ENCODE data around the gene EVC2.

EVC2 gene

DNA sequence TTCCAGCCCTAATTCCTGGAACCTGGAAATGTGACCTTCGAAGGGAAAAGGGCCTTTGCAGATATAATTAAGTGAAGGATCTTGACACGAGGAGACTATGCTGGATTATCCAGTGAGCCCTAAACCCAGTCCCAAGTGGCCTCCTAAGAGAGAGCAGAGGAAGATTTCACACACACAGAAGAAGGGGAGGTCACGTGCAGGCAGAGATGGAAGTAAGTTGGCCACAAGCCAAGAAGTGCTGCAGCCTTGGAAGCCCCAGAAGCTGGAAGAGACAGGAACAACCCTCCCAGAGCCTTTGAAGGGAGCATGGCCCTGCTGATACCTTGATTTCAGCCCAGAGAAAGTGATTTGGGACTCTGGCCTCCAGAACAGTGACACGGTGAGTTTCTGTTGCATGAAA lies 51.9 kb downstream of the EVC2 start:
- no peak for FAIRE-seq

DNA sequence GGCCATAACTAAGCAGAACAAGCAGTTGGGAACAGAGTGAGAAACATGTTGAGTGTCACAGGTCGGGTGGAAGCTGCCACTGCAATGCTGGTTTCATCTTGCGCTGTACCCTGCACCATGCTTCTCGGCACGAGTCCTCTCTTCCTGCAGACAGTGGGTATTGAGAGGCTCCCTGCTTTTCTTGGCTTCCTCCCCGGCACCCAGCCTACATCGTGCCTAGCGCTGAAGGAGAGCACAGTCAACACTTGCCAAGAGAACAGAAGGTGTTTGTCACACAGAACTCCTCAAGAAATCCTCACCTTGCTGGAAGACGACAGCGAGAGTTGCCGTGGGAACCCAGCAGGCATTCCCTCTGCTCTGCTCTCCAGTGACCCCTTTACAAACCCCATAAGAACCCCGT lies 53.6 kb downstream of the EVC2 start:
- no peak for DNase-seq (ENCODE audit: insufficient read length, low spot score)
- TF ChIP-seq POLR2A (IDR thresholded peaks at IDR 0.05; ENCODE audit: low read depth, low read length), result no peak
- FAIRE-seq, result no peak

More for the DNA sequence above, 51.9 kb downstream of the EVC2 start:
- no peak for DNase-seq (ENCODE audit: insufficient read length, low spot score)
- TF ChIP-seq POLR2A (IDR thresholded peaks at IDR 0.05; ENCODE audit: low read depth, low read length), result no peak

DNA sequence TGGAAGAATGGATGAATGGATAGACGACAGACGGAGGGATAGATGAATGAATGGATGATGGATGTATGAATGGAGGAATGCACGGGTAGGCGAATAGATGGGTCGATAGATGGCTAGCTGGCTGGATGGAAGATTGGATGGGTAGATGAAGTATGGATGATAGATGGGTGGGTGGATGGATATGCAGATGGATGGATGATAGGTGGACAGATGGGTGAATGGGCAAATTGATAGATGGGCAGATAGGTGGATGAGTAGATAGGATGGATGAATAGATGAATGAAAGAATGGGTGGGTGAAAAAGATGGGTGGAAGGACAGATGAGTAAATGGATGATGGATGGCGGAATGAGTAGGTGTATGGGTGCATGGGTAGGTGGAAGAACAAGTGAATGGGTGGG lies 57.3 kb downstream of the EVC2 start:
- FAIRE-seq (no peak), DNase-seq (ENCODE audit: insufficient read length, low spot score) (no peak)
- TF ChIP-seq POLR2A (IDR thresholded peaks at IDR 0.05; ENCODE audit: low read depth, low read length), result no peak

- no peak for TF ChIP-seq POLR2A (IDR thresholded peaks at IDR 0.05; ENCODE audit: low read depth, low read length)
- DNase-seq (ENCODE audit: insufficient read length, low spot score) (no peak), FAIRE-seq (no peak)
Observed at GRCh38 chr4:5650040-5650439, 58.3 kb downstream of the EVC2 start.

DNA sequence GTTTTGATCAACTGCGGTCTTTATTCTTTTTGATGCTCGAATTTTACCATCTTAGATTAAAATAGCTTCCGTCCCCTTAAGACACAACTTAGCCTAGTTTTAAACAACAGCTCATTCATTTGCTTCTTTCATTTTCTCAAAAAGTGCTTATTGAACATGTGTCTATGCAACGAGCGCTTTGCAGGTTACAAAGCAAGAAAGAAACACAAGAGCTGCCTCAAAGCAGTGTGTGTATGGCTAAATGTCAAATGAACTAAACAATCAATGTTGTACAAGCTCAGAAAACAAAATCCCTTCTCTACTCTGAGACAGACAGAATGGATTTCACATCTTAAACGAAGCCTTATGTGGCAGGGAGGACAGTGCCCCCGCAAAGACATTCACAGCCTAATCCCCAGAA lies 61.0 kb downstream of the EVC2 start:
- TF ChIP-seq POLR2A (IDR thresholded peaks at IDR 0.05; ENCODE audit: low read depth, low read length), result no peak
- DNase-seq (ENCODE audit: insufficient read length, low spot score) (no peak), FAIRE-seq (no peak)

DNA sequence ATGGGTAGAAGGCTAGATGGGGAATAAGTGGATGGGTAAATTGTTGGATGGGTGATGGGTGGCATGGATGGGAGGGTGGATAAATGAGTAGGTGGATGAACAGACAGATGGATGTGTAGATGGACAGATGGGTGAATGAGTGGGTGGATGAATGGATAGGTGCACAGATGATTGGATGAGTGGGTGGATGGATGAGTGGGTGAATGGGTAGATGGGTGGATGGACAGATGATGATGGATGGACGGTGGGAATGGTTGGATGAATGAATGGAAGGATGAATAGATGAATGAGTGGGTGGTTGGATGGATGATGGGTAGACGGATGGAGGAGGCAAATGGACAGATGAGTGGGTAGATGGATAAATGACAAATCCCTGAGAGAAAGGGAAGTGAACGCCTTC lies 68.3 kb downstream of the EVC2 start:
- TF ChIP-seq POLR2A (IDR thresholded peaks at IDR 0.05; ENCODE audit: low read depth, low read length), result no peak
- no peak for FAIRE-seq
- no peak for DNase-seq (ENCODE audit: insufficient read length, low spot score)

GRCh38 chr4:5639556-5639955 lies 68.8 kb downstream of the EVC2 start:
- FAIRE-seq (no peak), DNase-seq (ENCODE audit: insufficient read length, low spot score) (no peak)
- no peak for TF ChIP-seq POLR2A (IDR thresholded peaks at IDR 0.05; ENCODE audit: low read depth, low read length)

DNA sequence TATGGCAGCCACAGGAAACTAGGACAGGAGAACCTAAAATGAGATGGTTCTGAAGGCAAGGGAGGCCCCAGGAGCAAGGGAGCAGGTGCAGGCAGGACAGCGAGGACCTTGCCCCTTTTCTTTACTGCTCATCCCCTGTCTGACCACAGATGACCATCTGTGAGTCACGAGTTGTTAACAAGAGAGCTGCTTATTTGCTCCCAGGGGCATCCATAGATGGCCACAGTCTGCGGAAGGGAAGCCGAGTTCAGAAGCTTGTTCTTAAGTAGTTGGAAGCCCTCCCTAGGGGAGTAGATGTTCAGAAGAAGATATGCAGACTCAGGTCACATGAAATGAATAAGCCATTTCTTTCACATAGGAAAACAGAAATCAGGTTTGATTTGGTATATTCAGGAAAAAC lies 69.4 kb downstream of the EVC2 start:
- FAIRE-seq (no peak), DNase-seq (ENCODE audit: insufficient read length, low spot score) (no peak)
- no peak for TF ChIP-seq POLR2A (IDR thresholded peaks at IDR 0.05; ENCODE audit: low read depth, low read length)

- DNase-seq (ENCODE audit: insufficient read length, low spot score), result peak; percentile 10
- no peak for TF ChIP-seq POLR2A (IDR thresholded peaks at IDR 0.05; ENCODE audit: low read depth, low read length)
- no peak for FAIRE-seq
Observed at GRCh38 chr4:5638316-5638715, 70.0 kb downstream of the EVC2 start.

- DNase-seq (ENCODE audit: insufficient read length, low spot score) (no peak), FAIRE-seq (no peak)
- TF ChIP-seq POLR2A (IDR thresholded peaks at IDR 0.05; ENCODE audit: low read depth, low read length), result no peak
Observed at GRCh38 chr4:5636766-5637670, 71.3 kb downstream of the EVC2 start.

DNA sequence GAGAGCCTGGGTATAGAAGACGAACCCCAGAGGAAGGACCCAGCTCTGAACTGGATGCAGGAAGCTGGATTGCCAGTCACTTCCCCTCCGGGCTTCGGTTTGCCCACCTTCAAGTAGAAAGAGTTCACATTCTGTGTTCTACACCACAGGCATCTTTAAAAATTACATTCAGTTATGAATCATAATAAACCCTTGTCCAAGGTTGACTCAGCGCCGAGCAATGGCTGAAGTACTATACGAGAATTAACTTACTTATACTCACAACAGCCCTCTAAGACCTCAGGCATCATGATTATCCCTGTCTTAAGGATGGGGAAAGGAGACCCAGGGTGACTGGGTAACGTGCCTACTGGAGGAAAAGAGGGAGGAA lies 72.5 kb downstream of the EVC2 start:
- FAIRE-seq (no peak), DNase-seq (ENCODE audit: insufficient read length, low spot score) (peak; percentile 35)
- no peak for TF ChIP-seq POLR2A (IDR thresholded peaks at IDR 0.05; ENCODE audit: low read depth, low read length)

GRCh38 chr4:5632571-5632970 lies 75.8 kb downstream of the EVC2 start:
- DNase-seq (ENCODE audit: insufficient read length, low spot score) (no peak), FAIRE-seq (no peak)
- no peak for TF ChIP-seq POLR2A (IDR thresholded peaks at IDR 0.05; ENCODE audit: low read depth, low read length)

DNA sequence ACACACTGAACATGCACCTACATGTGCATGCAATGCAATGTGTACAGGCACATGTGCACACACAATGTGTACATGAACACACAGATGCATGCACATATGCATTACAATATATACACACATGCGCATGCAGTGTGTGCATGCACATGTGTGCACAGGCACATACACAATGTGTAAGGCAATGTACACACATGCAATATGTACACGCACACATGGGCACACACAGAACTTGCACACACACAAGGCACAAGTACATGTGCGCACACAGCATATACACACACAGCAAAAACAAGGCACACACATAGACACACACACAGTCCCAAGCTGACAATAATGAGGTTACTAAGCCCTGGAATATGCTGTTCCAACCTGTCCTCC lies 76.3 kb downstream of the EVC2 start:
- FAIRE-seq (no peak), DNase-seq (ENCODE audit: insufficient read length, low spot score) (no peak)
- TF ChIP-seq POLR2A (IDR thresholded peaks at IDR 0.05; ENCODE audit: low read depth, low read length), result no peak

- no peak for TF ChIP-seq POLR2A (IDR thresholded peaks at IDR 0.05; ENCODE audit: low read depth, low read length)
- no peak for DNase-seq (ENCODE audit: insufficient read length, low spot score)
- no peak for FAIRE-seq
Observed at GRCh38 chr4:5631352-5632065, 76.8 kb downstream of the EVC2 start.

DNA sequence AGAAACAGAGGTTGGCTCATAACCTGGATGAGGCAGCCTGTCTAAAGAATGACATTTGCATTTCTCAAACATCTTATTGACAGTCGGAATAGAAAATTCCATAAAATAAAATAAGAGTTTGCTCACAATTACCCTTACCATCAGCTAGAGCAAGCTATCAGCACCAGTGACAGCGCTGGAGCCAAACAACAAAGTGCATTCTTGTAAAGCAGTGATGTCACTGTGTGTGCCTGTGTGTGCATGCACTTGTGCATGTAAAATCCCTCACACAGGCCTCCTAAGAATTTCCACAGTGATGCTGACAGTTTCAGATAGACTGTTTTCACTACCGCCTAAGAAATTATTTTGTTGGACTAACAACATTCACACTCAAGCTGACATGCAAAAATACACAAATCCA lies 77.6 kb downstream of the EVC2 start:
- FAIRE-seq, result no peak
- TF ChIP-seq POLR2A (IDR thresholded peaks at IDR 0.05; ENCODE audit: low read depth, low read length), result no peak
- no peak for DNase-seq (ENCODE audit: insufficient read length, low spot score)
